ENCODE data around the gene PRND.

The PRND gene

DNA sequence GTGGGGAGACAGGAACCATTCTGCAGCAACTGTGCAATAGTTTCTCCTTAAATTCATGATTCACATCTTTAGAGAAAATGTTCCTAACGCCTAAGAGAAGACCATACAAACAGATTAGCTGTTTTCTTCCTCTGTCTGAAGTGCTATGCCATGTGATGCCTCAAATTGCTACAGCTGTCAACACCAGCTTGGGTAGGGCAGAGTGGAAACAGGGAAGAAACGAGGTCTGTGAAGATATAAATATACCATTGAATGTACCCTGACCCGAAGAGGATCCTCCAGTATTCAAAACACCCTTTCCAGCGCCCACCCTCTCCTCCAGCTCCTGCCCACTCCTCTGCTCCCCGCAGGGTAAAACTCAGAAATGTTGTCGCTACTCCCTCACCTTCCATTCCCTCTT, 40.3 kb upstream of the PRND start:
- H3K9me3 ChIP-seq = no peaks in the 10 kb centered on the region
- H3K27ac ChIP-seq = no peak overlapping the region
- no peak for TF ChIP-seq CTCF (IDR thresholded peaks at IDR 0.05)

DNA sequence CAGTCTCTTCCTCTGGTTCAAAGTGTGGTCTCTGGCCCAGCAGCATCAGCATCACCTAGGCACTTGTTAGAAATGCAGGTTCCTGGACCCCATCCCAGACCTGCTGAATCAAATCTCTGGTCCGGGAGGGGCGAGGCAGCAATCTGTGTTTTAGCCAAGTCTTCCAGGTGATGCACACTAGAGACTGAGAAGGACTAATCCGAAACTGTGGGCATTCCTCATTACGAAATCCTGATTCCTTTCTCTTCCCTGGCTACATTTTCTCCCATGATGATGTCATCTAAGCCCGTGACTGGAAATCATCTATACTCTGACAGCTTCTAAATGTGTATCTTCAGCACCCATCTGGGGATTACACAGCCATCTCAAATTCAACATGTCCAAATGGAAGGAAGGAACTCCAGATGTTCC, 39.7 kb upstream of the PRND start:
- TF ChIP-seq CTCF (IDR thresholded peaks at IDR 0.05) = no peak
- Histone ChIP-seq H3K27ac (no peak overlapping the region), H3K9me3 (no peaks in the 10 kb centered on the region), H3K4me1 (ENCODE audit: control insufficient read depth in 1 of 2, insufficient read depth in 1 of 2, low read depth in 1 of 2, low read length in 1 of 2) (peaks cover 10 to 13% of the 10 kb centered on the region in 2 experiments), H3K36me3 (no peaks in the 10 kb centered on the region), H3K27me3 (peaks cover 47% of the 10 kb centered on the region), H3K4me3 (ENCODE audit: low read depth in 1 of 2, low read length in 1 of 2) (no peak overlapping the region)

More for the DNA sequence above, 40.3 kb upstream of the PRND start:
- Histone ChIP-seq H3K36me3 (no peaks in the 10 kb centered on the region), H3K4me1 (ENCODE audit: control insufficient read depth in 1 of 2, insufficient read depth in 1 of 2, low read depth in 1 of 2, low read length in 1 of 2) (peaks cover 10 to 13% of the 10 kb centered on the region in 2 experiments), H3K4me3 (ENCODE audit: low read depth in 1 of 2, low read length in 1 of 2) (no peak overlapping the region), H3K27me3 (peaks cover 45% of the 10 kb centered on the region)

DNA sequence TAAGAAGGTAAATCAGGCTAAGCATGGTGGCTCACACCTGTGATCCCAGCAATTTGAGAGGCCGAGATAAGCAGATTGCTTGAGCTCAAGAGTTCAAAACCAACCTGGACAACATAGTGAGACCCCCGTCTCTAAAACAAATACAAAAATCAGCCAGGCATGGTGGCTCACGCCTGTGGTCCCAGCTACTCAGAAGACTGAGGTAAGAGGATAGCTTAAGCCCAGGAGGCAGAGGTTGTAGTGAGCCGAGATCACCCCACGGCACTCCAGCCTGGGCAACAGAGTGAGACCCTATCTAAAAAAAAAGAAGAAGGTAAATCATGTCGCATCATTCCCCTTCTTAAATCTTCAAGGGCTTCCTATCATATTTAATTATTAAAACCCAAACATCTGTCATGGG, 39.0 kb upstream of the PRND start:
- peaks cover 10 to 13% of the 10 kb centered on the region in 2 experiments for H3K4me1 ChIP-seq (ENCODE audit: control insufficient read depth in 1 of 2, insufficient read depth in 1 of 2, low read depth in 1 of 2, low read length in 1 of 2)
- no peaks in the 10 kb centered on the region for H3K9me3 ChIP-seq
- H3K27me3 ChIP-seq = peaks cover 54% of the 10 kb centered on the region
- H3K27ac ChIP-seq = no peak overlapping the region
- no peaks in the 10 kb centered on the region for H3K36me3 ChIP-seq
- H3K4me3 ChIP-seq (ENCODE audit: low read depth in 1 of 2, low read length in 1 of 2) = no peak overlapping the region
- TF ChIP-seq CTCF (IDR thresholded peaks at IDR 0.05) = no peak

- Histone ChIP-seq H3K36me3 (no peaks in the 10 kb centered on the region), H3K4me1 (ENCODE audit: control insufficient read depth in 1 of 2, insufficient read depth in 1 of 2, low read depth in 1 of 2, low read length in 1 of 2) (peaks cover 10 to 13% of the 10 kb centered on the region in 2 experiments), H3K27me3 (peaks cover 52% of the 10 kb centered on the region), H3K9me3 (no peaks in the 10 kb centered on the region), H3K27ac (no peak overlapping the region), H3K4me3 (ENCODE audit: low read depth in 1 of 2, low read length in 1 of 2) (no peak overlapping the region)
- TF ChIP-seq CTCF (IDR thresholded peaks at IDR 0.05) = no peak
Observed at GRCh38 chr20:4683261-4683660, 38.4 kb upstream of the PRND start.

GRCh38 chr20:4684837-4685413, 36.8 kb upstream of the PRND start:
- no peaks in the 10 kb centered on the region for H3K36me3 ChIP-seq
- H3K27ac ChIP-seq = no peak overlapping the region
- H3K27me3 ChIP-seq = peaks cover 37% of the 10 kb centered on the region
- peaks cover 10 to 13% of the 10 kb centered on the region in 2 experiments for H3K4me1 ChIP-seq (ENCODE audit: control insufficient read depth in 1 of 2, insufficient read depth in 1 of 2, low read depth in 1 of 2, low read length in 1 of 2)
- no peaks in the 10 kb centered on the region for H3K9me3 ChIP-seq
- TF ChIP-seq CTCF (IDR thresholded peaks at IDR 0.05) = no peak
- H3K4me3 ChIP-seq (ENCODE audit: low read depth in 1 of 2, low read length in 1 of 2) = no peak overlapping the region

DNA sequence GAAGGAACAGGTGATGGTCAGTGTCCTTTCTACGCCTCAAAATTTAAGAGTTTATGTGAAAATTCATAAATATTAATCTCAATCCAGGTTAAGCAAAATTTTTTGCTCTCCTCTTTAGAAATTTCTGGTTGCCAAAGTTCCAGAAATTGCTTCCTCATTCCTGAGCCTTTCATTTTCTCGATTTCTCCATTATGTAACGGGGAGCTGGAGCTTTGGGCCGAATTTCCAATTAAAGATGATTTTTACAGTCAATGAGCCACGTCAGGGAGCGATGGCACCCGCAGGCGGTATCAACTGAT, 35.8 kb upstream of the PRND start:
- Histone ChIP-seq H3K27me3 (peaks cover 30% of the 10 kb centered on the region), H3K4me3 (ENCODE audit: low read depth in 1 of 2, low read length in 1 of 2) (peak overlapping the region; percentile 63 to 69), H3K27ac (peak overlapping the region; percentile 69), H3K36me3 (no peaks in the 10 kb centered on the region), H3K9me3 (no peaks in the 10 kb centered on the region), H3K4me1 (ENCODE audit: control insufficient read depth in 1 of 2, insufficient read depth in 1 of 2, low read depth in 1 of 2, low read length in 1 of 2) (peaks cover 10 to 13% of the 10 kb centered on the region in 2 experiments)
- no peak for TF ChIP-seq CTCF (IDR thresholded peaks at IDR 0.05)

Data from neutrophil (primary cell).